DMS 273 (cell line): ENCODE measurements around the gene DYNC2H1.
A peak's percentile ranks its signal among the peaks of the same experiment; 100 is the strongest.

Experiments used
- DNase-seq: peaks from one replicate; lab custom pipeline; 2025; ENCODE audit not compliant: unreplicated experiment; lab: John Stamatoyannopoulos, UW

The DYNC2H1 gene

DNA sequence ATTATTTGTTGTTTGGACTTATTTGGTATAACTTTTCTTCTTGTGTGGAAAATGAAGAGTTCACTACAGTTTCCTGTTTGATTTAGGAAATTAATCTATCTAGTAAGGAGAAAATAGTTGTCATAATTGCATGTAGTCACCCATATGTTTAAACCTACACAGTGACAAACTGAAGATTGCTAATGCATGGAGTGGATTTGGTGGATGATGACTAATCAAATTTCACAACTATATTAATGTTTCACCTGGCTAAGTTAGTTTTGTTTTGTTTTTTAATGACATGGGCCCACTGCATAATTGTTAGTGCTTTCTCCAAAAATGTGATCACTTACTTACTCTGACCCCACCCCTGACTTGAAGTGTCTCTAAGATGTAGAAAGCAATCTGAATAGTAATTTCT, 170.6 kb downstream of the DYNC2H1 start:
- no peak for DNase-seq

GRCh38 chr11:103281301-103281700, 172.1 kb downstream of the DYNC2H1 start:
- DNase-seq, result no peak

DNA sequence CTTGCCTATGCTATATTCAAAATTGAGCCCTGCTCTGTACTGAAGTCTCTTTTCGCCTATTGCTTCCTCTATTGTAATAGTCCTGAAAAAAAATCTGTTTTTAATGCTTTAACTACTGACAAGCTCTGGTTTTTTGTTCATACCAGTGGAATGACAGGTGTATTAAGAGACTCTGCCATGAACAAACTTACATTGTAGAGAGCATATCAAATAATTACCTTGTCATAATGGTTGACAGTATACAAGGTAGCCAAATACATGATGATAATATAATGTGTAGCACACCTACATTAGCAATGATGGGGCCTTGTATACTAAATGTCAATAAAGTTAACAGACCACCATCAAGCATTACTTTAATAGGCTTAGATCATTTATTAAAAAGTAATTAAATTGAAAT, 175.0 kb downstream of the DYNC2H1 start:
- DNase-seq, result no peak

DNA sequence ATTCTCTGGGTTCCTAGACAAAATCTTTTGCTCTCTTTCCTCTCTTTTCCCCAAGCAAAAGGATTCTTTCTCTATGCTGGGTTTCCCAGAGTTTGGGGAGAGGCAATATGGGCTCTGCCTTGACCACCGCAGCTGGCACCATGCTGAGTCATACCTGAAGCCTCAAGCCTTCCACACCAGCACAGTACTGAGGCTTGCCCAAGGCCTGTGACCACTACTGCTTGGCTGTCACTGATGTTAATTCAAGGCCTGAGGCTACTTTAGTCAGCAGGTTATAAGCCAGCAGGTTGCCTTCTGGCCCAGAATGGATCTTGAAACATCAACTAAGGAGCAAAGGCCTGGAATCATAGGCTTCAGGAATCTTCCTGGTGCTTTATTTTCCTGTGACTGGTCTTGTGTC, 185.3 kb downstream of the DYNC2H1 start:
- DNase-seq, result no peak

- DNase-seq, result no peak
These were observed 186.5 kb downstream of the DYNC2H1 start for GRCh38 chr11:103295704-103296103.

- no peak for DNase-seq
These were observed 188.7 kb downstream of the DYNC2H1 start for GRCh38 chr11:103297900-103298299.

DNA sequence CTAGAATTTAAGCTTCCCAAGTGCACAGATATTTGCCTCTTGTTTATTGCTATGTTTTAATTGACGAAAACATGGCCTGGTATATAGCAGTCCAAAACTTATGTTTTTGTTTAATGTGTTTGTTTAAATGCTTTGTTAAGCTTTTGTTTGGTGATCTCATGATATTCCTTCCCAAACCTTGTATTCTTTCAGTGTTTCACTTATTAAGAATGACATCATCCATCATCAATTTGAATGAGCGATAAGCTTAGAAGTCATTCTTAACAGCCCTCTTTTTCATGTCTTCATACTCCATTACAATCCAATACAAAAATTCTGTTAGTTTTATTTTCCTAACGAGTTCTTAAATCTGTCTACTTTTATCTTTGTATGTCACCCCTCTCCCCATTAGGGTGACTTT, 206.0 kb downstream of the DYNC2H1 start:
- no peak for DNase-seq

DNA sequence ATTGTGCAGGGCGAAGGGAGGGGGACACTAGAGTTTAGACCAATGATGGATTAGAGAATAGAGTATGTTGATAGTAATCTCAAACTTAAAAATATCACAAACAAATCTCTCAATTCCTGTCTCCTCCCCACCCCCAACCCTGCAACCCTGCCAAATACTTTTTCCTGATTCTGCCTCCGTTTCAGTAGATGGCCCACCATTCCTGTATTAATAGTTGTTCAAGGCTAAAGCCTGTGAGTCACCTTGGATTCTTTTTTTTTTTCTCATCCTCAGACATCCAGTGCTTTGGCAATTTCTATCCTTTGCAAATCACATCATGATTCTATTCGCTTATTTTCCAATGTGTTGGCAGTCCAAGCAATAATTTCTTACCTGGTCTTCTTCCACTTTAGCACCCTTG, 207.9 kb downstream of the DYNC2H1 start:
- no peak for DNase-seq

DNA sequence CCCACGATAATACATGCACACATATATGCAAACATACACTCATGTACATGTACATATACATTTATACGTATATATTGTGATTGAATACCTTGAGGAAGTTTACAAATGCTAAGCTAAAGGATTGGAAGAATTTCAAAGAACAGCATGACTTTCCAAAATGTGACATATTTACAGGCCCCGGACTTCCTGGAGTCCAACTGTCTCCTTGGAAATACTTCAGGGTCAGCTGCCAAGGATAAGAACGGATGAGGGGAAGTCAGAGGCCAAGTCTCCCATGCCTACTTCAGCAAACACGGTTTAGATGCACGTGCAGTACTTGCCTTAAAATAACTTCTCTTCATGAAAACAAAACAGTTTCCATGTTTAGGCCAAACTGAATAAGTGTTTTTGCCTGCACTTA, 213.6 kb downstream of the DYNC2H1 start:
- no peak for DNase-seq

- no peak for DNase-seq
These were observed 216.5 kb downstream of the DYNC2H1 start for GRCh38 chr11:103325686-103326069.

DNA sequence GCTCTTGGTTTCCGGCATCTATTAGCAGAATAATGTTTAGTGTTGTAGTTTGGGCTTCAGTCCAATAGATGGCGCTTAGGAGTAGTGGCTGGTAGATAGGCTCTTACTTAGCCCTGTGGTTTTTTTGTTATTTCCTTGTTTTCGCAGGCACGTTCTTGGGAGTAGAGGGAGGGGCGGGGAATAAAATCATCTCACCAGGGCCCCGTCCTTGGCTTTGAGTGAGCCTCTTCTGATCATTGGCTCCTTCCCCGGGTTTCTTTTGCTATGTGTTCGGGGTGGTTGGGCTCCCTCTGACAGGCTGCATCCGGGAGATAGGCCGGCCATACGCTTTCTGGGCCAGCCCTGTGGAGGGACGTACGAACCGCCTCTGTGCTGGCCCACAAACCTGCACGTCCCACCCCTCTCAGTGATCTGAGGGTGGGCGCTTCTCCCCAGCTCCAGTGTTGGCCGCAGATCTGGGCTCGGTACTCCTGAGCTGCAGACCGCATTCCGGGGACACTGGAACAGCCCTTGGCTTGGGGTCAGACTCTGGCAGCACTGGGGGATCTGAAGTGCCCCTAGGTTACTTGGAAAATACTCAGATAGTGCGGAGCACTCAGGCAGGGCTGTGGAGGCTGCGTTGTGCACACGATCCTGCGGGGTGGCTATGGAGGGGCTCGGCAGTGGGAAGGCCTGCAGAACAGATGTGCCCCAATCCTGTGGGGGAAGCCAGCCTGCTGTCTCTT, 217.0 kb downstream of the DYNC2H1 start:
- DNase-seq, result peak; percentile 64

GRCh38 chr11:103327721-103328120, 218.5 kb downstream of the DYNC2H1 start:
- no peak for DNase-seq

- no peak for DNase-seq
These were observed 223.2 kb downstream of the DYNC2H1 start for GRCh38 chr11:103332409-103332808.

GRCh38 chr11:103338621-103339484, 229.6 kb downstream of the DYNC2H1 start:
- DNase-seq, result no peak

GRCh38 chr11:103339485-103339857, 230.2 kb downstream of the DYNC2H1 start:
- DNase-seq, result no peak

DNA sequence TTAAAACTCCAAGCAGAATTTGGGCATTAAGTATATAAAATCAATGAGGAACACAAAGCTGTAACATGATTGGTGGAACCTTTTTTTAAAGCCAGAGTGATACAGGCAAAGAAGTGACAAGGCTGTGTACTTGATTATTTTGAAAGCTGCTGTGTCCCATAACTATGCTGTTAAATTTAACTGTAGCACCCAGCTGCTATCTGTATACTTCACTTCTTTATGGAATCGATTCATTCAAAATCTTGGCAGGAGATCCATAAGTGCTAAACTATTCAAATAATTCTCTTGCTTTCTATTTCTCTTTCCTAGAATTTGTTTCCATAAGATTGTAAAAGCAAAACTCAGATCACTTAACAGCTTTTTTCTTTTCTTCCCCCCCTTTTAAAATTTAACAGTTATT, 231.7 kb downstream of the DYNC2H1 start:
- no peak for DNase-seq

DNA sequence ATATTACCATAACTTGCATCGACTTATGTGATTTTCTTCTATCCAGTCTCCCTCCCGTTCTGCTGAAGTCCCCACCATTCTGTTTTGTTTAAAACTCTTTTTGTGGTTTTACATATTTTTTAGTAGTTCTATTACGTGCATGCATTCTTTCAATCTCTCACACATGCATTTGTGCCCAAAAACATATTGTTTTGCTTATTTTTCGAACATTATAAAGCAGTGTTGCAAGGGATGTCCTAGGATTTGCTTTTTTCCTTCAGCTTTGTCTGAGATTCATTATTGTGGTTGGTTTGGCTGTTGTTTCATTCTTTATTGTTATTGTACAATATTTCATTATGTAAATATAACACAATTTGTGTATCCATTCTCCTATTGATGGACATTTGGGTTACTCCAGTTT, 235.7 kb downstream of the DYNC2H1 start:
- no peak for DNase-seq

GRCh38 chr11:103349595-103349994, 240.4 kb downstream of the DYNC2H1 start:
- no peak for DNase-seq

GRCh38 chr11:103354656-103355055, 245.4 kb downstream of the DYNC2H1 start:
- DNase-seq, result no peak

DNA sequence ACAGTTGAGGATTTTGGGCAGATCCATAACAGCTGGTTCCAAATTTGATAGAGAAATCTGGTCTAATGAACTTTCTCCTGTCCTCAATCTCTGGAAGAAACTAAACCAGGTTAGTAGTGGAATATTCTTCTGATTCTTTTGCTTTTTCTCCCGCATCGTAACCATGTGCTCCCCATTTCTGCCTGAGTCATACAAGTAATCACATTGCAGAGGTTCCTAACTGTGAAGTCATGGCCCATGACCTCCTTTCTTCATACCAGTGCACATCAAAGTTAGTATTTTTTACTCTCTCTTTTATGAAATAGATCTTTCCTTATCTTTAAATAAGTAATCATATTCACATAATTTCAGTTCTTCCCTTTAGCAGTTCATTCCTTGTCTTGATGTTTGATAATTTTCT, 249.0 kb downstream of the DYNC2H1 start:
- DNase-seq, result no peak

GRCh38 chr11:103359216-103359615, 250.0 kb downstream of the DYNC2H1 start:
- DNase-seq, result no peak

- DNase-seq, result peak; percentile 8
These were observed 255.5 kb downstream of the DYNC2H1 start for GRCh38 chr11:103364687-103365086.
